GM19023 (cell line): Measurements from ENCODE around the gene TBX10.
"Not testable (repeated sequence)": the region's sequence is repeated elsewhere in the genome, so short reads cannot be mapped to it uniquely, and the experiment has no call there.

Experiments
- ATAC-seq: cut with Tn5 transposase; IDR thresholded peaks from one replicate; pipeline ENCODE4 v1.9.1; 2021; ENCODE audit warnings: mild to moderate bottlenecking, moderate library complexity; ENCODE audit not compliant: unreplicated experiment

TBX10 gene

DNA sequence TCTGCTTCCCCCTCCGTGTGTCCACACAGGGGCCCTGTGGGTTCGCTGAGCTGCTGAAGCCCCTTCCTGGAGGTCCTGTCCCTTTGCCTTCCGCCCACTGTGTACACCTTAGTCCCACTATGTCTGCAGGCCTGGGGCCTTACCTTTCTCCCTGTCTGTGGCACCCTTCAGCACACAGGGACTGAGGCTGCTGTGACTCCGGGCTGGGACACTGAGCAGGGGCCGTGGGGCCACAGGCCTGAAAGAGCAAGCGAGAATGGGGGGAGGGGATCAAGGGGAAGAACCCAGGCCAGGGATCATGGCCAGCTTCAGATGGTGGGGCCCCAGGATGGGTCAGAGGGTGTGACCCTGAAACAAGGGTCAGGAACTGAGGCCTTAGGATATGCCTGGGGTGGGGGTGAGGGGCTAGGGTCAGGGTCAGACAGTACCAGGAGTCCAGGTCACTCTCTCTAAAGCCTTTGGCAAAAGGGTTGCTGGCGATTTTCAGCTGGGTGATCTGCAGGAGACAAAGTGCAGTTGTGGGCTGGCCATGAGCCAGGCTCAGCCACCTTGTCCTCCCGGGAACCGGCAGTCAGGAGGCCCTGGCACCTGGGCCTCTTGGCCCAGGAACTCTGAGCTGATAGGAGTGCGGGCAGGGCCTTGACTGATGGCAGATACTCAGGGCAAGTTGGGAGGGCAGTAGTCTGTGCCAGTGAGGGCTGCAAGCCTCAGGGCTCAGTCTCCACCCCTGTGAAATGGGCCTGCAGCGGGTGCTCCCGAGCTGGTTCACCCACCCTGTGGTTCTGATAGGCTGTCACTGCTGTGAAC lies 7.2 kb downstream of the TBX10 start:
- ATAC-seq, result no peak

DNA sequence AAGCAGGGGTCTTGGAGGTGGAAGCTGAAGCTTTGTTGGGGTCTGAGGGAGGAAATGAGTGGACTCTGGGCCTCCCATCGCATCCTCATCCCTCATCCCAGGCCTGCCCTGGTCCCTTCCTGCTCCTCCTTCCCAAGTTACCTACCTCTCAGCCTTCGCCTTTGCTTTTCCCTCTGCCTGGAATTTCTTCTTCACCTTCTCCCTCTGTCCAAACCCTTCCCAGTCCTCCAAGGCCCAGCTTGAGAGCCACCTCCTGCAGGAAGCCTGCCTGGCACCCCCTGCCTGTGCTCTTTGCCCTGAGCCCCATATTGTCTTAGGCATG lies 7.7 kb downstream of the TBX10 start:
- ATAC-seq, result no peak

DNA sequence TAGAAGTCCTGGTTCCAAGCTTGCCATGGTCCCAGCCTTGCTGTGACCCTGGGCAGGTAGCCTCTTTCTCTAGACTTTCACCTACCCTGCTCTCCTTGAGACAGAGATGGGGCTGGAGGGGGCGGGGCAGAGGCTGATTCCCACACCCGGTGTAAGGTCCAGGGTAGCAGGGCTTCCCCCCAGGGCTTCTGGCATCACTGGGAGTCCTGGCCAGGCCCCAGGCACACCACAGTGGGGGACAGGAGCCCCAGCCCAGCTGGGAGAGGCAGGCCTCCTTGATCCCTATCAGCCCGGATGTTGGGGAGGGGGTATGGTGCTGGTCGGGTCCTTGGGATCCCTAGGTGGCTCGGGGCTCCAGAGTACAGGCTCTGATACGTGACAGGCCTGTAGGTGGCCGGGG lies 8.2 kb downstream of the TBX10 start:
- no peak for ATAC-seq

DNA sequence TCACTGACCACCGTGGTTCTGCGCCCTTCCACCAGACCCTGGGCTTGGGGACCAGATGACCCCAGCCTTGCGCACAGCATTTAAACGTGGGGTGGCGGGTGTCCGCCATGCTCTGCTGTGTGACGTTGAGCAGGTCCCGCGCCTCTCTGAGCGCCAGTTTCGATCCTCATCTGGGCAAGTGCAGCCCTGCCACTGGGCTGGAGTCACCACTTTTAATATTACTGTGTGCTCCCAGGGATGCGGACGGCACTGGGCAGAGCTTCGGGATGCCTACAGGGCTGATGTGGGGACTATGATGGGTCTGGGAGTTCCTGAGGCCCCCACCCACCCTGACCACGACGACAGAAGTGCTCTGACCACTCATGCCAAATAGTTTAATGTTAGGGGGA lies 8.6 kb downstream of the TBX10 start:
- ATAC-seq, result no peak

DNA sequence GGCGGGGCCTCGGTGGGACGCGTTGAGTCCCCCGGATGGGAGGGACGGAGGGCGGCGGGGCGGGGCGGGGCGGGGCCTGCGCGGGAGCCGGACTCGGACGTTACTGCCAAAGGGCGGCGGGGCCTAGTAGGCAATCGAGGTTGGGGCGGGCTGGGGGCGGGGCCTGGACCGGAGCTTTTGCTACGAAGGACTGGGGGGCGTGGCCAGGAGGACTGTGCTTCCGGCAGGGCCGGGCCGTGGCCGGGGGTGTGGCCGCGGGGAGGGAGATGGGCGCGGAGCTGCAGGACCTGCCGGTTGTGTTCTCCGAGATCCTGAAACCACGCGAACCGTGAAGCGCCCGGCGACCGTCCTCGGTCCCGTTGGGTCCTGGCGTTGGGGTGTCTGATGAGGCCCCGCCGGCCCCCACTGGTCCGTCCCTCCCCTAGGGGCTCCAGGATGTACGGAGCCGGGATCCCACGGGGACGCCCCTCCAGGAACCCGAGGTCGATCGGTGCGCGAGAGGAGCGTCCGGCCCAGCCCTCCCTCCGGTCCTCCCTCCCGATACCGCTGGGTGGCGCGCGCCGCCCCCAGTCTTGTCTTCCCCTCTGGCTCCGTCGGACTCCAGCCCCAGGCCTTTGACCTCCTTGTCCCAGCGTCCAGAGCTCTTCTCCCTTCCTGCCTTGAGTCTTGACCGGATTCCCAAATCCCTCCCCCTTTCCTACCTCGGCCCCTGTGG lies 9.2 kb downstream of the TBX10 start:
- peak; percentile 64 for ATAC-seq

DNA sequence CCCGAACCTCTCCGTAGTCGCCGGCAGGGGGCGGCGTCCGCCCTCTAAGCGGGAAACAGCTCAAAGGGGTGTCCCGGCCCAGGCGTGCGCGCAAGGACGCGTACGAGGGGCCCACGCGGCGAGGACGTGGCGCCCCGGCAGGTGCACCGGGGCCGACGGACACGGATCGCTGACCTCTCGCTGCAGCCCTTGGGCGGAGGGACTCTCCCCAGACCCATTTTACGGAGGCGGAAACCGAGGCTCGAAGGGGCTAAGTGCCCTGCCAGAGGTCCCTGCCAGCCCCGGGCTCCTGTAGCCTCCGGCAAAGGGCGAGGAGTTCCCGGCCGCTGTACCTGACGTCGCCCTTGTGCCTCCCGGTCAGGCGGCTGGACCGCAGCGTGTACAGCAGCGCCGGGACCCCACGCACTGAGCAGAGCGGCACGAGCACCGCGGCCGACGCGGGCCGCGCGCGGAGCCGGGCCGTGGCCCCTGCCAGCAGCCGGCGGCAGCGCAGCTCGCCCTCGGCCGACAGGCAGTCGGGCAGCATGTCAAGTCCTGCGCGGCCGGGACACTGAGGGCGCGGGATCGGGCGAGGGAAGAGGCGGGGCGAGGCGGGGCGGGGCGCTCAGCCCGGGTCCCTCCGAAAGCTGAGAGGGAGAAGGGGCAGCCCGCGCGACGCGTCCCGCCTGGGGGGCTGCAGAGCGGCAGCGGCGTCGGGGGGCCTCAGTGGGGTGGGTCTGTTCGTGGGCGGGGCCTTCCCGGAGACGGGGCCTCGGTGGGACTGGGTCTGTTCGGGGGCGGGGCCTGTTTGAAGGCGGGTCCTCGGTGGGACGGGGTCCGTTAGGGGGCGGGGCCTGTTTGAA lies 10.0 kb downstream of the TBX10 start, which contains the start of gene NUDT8:
Gene NUDT8, minus strand, starts transcription at position 552 of the 842 bp plus-strand sequence. Its CDS starts 26 bp downstream, at position 526.
- ATAC-seq, result peak; percentile 44

DNA sequence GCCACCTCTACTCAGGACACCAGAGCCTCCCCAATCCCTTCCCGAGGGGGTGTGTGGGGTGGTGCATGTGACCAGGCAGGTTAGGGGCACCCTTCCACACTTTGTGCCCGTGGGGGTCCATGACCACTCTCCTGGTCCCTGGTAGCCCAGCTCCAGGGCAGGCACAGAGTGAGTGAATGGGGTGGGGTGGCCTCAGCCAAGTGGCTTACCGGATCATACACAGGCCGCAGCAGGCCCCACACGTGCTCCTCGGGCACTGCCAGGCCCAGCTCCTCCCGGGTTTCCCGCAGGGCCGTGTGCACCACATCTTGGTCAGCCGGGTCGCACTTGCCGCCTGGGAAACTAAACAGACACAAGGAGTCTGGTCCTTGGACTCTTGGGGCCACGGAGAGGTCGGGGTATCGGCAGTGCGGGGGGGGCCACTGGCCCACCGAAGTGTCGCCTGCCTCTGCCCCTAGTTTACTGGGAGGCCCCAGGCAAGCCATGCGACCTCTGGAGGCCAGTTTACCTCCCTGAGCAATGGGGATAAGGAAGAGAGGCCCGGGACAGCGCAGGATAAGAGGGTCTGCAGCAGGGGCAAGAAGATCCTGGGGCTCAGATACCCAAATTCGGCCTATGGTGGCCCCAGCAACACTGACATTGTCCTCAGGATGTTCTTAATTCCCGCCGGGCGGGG lies 10.7 kb downstream of the TBX10 start:
- ATAC-seq, result no peak

DNA sequence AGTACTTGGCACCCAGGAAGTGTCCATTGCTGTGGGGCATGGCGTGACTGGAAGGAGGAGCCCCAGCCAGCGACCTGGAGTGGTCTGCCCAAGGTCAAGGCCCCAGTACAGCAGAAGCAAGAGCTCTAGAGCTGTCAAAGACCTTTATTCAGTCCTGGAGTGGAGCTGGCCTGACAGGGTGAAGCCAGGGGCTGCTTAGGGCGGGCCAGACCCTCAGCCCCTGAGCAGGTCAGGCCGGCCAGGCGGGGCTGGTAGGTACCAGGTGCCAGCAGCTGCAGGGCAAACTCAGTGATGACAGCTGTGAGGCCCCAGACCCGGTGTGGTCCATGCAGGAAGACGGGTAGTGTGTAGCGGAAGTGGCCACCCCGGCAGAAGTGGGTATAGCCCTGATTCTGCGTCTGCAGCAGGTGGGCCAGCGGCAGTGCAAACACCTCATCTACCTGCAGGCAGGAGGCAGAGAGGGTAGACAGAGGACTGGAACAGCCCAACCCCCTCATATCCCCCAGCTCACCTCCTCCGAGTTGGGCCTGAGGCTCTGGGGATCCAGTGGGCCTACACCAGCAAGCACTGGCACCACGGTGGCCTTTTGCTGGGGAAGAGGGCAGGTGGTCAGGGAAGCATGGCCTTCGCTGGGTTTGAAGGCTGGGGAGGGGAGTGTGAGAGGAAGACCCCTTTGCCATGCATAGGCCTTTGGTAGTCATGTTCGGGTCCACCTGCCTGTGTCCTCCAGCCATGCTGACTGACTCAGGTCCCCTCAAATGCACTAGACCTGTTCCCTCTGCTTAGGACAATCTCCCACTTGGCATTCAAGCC lies 11.5 kb downstream of the TBX10 start:
- ATAC-seq, result no peak

DNA sequence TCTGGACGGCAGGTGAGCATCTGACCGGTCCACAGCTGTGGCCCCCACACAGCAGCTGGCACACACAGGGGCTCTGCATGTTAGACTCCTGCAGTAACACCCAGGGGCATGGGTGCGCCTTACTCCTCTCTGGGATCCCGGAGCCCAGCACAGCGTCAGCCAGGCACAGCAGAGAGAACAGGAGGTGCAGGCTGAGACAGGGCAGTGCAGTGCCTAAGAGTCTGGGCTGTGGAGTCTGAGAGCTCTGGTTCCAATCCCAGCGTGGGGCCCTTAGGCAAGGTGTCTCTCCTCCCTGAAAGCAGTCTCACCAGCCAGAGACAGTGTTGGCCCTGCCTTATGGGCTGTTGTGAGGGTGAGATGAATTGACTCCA lies 12.1 kb downstream of the TBX10 start:
- ATAC-seq, result no peak

DNA sequence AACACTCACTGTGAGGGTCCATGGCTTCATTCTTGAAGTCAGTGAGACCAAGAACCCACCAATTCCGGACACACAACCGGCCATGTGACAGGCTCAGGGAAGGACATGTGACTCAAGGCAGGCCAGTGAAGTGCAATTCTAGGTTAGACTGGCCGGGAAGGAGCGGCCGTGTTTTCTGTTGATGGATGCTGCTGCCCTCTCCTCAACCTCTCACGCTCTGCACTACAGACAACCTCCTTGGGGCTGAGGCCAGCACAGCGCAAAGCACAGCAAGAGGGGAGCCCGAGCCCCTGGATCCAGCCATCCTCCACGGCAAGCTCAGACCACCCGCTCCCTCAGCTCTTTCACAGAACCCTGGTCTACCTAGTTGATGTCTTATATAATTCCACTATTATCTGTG lies 12.6 kb downstream of the TBX10 start:
- ATAC-seq, result no peak

DNA sequence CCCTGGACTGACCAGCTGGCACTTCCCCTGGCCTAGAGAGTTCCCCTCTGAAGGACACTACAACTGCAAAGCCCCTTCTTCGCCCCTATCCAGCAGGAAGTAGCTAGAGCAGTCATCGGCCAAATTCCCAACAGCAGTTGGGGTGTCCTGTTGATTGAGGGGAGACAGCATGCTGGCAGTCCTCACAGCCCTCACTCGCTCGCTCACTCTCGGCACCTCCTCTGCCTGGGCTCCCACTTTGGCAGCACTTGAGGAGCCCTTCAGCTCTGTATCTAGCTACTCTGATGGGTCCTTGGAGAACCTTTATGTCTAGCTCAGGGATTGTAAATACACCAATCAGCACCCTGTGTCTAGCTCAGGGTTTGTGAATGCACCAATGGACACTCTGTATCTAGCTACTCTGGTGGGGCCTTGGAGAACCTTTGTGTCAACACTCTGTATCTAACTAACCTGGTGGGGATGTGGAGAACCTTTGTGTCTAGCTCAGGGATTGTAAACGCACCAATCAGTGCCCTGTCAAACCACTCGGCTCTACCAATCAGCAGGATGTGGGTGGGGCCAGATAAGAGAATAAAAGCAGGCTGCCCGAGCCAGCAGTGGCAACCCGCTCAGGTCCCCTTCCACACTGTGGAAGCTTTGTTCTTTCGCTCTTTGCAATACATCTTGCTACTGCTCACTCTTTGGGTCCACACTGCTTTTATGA lies 13.3 kb downstream of the TBX10 start:
- ATAC-seq, result not testable (repeated sequence)

DNA sequence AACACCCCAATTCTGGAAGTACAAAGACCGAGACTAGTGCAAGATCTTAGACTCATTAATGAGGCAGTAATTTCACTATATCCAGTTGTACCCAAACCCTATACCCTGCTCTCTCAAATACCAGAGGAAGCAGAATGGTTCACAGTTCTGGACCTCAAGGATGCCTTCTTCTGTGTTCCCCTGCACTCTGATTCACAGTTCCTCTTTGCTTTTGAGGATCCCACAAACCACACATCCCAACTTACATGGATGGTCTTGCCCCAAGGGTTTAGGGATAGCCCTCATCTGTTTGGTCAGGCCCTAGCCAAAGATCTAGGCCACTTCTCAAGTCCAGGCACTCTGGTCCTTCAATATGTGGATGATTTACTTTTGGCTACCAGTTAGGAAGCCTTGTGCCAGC lies 15.8 kb downstream of the TBX10 start:
- not testable (repeated sequence) for ATAC-seq

DNA sequence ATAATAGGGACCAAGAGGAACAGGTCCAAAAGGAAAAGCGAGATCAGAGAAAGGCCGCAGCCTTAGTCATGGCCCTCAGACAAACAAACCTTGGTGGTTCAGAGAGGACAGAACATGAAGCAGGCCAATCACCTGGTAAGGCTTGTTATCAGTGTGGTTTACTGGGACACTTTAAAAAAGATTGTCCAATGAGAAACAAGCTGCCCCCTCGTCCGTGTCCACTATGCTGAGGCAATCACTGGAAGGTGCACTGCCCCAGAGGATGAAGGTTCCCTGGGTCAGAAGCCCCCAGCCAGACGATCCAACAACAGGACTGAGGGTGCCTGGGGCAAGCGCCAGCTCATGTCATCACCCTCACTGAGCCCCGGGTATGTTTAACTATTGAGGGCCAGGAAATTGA lies 16.7 kb downstream of the TBX10 start:
- not testable (repeated sequence) for ATAC-seq

DNA sequence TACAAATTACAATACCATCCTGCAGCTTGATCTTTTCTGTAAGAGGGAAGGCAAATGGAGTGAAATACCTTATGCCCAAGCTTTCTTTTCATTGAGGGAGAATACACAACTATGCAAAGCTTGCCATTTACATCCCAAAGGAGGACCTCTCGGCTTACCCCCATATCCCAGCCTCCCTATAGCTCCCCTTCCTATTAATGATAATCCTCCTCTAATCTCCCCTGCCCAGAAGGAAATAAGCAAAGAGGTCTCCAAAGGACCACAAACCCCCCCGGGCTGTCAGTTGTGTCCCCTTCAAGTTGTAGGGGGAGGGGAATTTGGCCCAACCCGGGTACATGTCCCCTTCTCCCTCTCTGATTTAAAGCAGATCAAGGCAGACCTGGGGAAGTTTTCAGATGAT lies 17.6 kb downstream of the TBX10 start:
- ATAC-seq, result not testable (repeated sequence)

DNA sequence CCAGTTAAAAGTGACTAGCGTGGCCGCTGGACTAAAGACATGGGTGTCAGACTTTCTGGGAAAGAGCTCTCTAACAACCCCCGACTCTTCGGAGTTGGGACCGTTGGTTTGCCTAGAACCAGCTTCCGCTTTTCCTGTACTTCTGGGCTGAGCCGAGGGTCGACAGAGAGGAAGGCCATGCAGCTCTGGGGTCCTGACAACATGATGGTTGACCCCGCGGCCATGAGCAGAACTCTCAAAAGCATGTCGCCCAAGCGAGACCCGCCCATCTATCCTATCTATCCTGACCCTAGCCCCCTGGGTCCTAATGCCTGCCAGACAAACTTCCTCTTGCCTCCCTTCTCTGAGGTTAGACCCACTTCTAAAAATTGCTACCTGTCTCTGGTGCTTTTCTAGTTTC lies 18.9 kb downstream of the TBX10 start:
- ATAC-seq, result not testable (repeated sequence)

DNA sequence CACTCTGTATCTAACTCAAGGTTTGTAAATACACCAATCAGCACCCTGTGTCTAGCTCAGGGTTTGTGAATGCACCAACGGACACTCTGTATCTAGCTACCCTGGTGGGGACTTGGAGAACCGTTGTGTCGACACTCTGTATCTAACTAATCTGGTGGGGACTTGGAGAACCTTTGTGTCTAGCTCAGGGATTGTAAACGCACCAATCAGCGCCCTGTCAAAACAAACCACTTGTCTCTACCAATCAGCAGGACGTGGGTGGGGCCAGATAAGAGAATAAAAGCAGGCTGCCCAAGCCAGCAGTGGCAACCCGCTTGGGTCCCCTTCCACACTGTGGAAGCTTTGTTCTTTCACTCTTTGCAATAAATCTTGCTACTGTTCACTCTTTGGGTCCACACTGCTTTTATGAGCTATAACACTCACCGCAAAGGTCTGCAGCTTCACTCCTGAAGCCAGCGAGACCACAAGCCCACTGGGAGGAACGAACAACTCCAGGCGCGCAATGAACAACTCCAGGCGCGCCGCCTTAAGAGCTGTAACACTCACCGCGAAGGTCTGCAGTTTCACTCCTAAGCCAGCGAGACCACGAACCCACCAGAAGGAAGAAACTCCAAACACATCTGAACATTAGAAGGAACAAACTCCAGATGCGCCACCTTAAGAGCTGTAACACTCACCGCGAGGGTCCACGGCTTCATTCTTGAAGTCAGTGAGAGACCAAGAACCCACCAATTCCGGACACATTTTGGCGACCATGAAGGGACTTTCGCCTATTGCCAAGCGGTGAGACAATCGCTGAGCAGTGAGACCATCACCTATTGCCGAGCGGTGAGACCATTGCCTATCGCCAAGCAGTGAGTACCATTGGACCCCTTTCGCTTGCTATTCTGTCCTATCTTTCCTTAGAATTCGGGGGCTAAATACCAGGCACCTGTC lies 19.6 kb downstream of the TBX10 start:
- not testable (repeated sequence) for ATAC-seq

DNA sequence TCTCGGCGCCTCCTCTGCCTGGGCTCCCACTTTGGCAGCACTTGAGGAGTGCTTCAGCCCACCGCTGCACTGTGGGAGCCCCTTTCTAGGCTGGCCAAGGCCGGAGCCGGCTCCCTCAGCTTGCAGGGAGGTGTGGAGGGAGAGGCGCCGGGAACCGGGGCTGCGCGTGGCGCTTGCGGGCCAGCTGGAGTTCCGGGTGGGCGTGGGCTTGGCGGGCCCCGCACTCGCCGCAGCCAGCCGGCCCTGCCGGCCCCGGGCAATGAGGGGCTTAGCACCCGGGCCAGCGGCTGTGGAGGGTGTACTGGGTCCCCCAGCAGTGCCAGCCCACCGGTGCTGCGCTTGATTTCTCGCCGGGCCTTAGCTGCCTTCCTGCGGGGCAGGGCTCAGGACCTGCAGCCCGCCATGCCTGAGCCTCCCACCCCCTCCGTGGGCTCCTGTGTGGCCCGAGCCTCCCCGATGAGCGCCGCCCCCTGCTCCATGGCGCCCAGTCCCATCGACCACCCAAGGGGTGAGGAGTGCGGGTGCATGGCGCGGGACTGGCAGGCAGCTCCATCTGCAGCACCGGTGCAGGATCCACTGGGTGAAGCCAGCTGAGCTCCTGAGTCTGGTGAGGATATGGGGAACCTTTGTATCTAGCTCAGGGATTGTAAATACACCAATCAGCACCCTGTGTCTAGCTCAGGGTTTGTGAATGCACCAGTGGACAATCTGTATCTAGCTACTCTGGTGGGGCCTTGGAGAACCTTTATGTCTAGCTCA lies 20.5 kb downstream of the TBX10 start:
- ATAC-seq, result not testable (repeated sequence)
